Measurements from ENCODE around the gene GRPEL2. TPM values are rescaled to one million over a fixed set of nuclear protein-coding genes. Genes with fewer than 3 reads are reported as not detected.

Gene GRPEL2
- total and polyA plus RNA-seq, 4 donors = 6.6 to 20.2 (median 16.0) TPM

DNA sequence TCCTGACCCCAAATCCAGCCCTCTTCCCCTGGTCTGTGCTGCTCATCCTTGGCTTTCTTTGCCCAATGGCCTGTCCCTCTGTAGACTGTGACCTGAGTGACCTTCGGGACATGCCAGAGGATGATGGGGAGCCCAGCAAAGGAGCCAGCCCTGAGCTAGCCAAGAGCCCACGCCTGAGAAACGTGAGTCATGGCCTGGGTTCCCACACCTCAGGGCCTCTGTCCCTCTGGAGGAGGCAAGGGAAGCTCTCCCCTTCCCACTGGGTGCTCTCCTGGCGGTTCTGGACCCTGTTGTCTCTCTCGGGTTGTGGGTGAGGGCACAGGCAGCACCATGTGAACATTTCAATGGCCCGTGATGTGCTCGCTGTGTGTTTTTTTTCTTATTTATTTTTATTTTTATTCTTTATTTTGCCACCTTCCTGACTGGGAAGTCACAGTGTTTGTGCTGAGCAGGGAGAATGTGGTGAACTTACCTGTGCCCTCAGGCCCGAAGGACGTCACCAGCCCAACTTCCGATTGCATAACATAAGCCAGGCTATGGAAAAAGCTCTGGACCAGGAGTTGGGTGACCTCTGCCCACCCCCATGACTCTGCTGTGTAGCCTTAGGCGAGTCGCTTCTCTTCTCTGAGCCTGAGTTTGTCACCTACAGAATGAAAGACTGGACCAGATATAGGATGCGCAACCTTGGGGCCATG lies 44.1 kb upstream of the GRPEL2 start:
- 91 to 96% methylated on average over 13 of the region's 13 CpGs for WGBS, 2 donors
- no peaks in the 10 kb centered on the region for H3K9me3 ChIP-seq (ENCODE audit: control insufficient read depth in 4 of 4, insufficient read depth in 3 of 4, low read length in 3 of 4)
- H3K9ac ChIP-seq (ENCODE audit: insufficient read depth in 1 of 2, low read length in 2 of 2) = no peak overlapping the region
- H3K4me3 ChIP-seq = no peak overlapping the region
- H3K4me1 ChIP-seq (ENCODE audit: control insufficient read depth in 5 of 5, insufficient read depth in 5 of 5, low read length in 5 of 5) = peaks cover 0 to 24% (median 21%) of the 10 kb centered on the region in 5 donors
- TF ChIP-seq, protein P1, sequence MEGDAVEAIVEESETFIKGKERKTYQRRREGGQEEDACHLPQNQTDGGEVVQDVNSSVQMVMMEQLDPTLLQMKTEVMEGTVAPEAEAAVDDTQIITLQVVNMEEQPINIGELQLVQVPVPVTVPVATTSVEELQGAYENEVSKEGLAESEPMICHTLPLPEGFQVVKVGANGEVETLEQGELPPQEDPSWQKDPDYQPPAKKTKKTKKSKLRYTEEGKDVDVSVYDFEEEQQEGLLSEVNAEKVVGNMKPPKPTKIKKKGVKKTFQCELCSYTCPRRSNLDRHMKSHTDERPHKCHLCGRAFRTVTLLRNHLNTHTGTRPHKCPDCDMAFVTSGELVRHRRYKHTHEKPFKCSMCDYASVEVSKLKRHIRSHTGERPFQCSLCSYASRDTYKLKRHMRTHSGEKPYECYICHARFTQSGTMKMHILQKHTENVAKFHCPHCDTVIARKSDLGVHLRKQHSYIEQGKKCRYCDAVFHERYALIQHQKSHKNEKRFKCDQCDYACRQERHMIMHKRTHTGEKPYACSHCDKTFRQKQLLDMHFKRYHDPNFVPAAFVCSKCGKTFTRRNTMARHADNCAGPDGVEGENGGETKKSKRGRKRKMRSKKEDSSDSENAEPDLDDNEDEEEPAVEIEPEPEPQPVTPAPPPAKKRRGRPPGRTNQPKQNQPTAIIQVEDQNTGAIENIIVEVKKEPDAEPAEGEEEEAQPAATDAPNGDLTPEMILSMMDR (IDR thresholded peaks at IDR 0.05; ENCODE audit: control extremely low read depth, extremely low read depth) = no peak
- peaks cover 0 to 3% (median 0%) of the 10 kb centered on the region in 4 donors for H3K36me3 ChIP-seq (ENCODE audit: control insufficient read depth in 4 of 4, insufficient read depth in 4 of 4, low read length in 4 of 4)
- DNase-seq (no peak), ATAC-seq (ENCODE audit: insufficient read depth, low FRiP score) (no peak)
- H3K27ac ChIP-seq (ENCODE audit: low read depth in 1 of 2, low read length in 1 of 2) = peak overlapping the region; percentile 39 to 70
- H3K27me3 ChIP-seq (ENCODE audit: control insufficient read depth in 3 of 3, insufficient read depth in 3 of 3, low read length in 2 of 3) = no peaks in the 10 kb centered on the region

DNA sequence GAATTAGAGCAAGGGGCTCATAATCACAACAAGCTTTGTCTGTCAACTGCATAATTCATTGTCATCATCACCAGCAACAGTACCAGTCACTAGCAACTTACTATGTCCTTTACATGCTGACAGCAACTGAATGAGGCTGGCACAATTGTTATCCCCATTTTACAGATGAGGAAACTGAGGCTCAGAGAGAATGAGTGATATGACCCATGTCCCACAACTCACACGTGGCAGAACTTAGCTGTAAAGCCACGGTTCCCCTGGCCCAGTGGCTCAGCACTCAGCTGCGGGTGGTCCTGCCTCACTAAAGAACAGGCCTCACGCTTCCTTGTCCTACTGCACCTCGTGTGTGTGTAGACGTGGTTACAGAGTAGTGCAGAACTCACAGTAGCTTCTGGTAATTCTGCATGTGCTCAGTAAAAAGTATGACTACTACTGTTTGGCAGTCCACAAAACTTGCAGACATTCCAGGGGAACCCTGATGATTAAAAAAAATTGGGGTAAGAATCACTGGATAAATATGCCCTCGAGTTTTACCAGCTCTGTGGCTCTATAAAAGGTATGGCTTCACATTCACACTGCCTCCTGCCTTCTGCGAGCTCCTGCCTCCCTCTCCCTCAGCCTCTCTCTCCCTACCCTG lies 43.4 kb upstream of the GRPEL2 start:
- Histone ChIP-seq H3K27me3 (ENCODE audit: control insufficient read depth in 3 of 3, insufficient read depth in 3 of 3, low read length in 2 of 3) (no peaks in the 10 kb centered on the region), H3K27ac (ENCODE audit: low read depth in 1 of 2, low read length in 1 of 2) (peak overlapping the region; percentile 33 to 34), H3K4me3 (no peak overlapping the region), H3K9ac (ENCODE audit: insufficient read depth in 1 of 2, low read length in 2 of 2) (no peak overlapping the region), H3K9me3 (ENCODE audit: control insufficient read depth in 4 of 4, insufficient read depth in 3 of 4, low read length in 3 of 4) (no peaks in the 10 kb centered on the region), H3K4me1 (ENCODE audit: control insufficient read depth in 5 of 5, insufficient read depth in 5 of 5, low read length in 5 of 5) (peaks cover 0 to 24% (median 17%) of the 10 kb centered on the region in 5 donors), H3K36me3 (ENCODE audit: control insufficient read depth in 4 of 4, insufficient read depth in 4 of 4, low read length in 4 of 4) (peaks cover 0 to 3% (median 0%) of the 10 kb centered on the region in 4 donors)
- 81 to 83% methylated on average over 8 of the region's 8 CpGs for WGBS, 2 donors
- ATAC-seq (ENCODE audit: insufficient read depth, low FRiP score) (no peak), DNase-seq (no peak)
- TF ChIP-seq, protein P1 (IDR thresholded peaks at IDR 0.05; ENCODE audit: control extremely low read depth, extremely low read depth) = no peak

DNA sequence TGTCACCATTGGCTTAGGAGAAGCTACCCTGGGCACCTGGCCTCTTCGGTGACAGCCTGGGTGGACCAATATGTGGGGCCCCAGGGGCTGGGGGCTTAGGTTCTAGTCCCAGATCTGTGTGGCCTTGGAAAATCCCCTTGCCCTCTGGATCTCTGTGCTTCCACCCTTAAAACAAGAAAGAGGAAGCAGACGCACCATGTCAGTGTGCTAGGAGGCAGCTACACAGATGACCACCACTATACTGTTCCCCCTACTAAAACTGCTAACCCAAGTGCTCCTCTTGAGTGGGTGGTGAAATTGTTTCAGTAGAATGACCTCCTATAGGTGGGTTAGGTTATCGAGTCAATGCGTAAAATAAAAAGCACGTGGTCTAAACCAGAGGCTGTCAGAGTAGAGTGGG lies 42.7 kb upstream of the GRPEL2 start:
- H3K27me3 ChIP-seq (ENCODE audit: control insufficient read depth in 3 of 3, insufficient read depth in 3 of 3, low read length in 2 of 3) = no peaks in the 10 kb centered on the region
- H3K27ac ChIP-seq (ENCODE audit: low read depth in 1 of 2, low read length in 1 of 2) = no peak overlapping the region
- H3K4me3 ChIP-seq = no peak overlapping the region
- WGBS, 2 donors = 84 to 88% methylated on average over 5 of the region's 5 CpGs
- TF ChIP-seq, protein P1 (IDR thresholded peaks at IDR 0.05; ENCODE audit: control extremely low read depth, extremely low read depth) = no peak
- no peaks in the 10 kb centered on the region for H3K9me3 ChIP-seq (ENCODE audit: control insufficient read depth in 4 of 4, insufficient read depth in 3 of 4, low read length in 3 of 4)
- peaks cover 0 to 23% (median 17%) of the 10 kb centered on the region in 5 donors for H3K4me1 ChIP-seq (ENCODE audit: control insufficient read depth in 5 of 5, insufficient read depth in 5 of 5, low read length in 5 of 5)
- no peak for DNase-seq
- ATAC-seq (ENCODE audit: insufficient read depth, low FRiP score) = no peak
- H3K9ac ChIP-seq (ENCODE audit: insufficient read depth in 1 of 2, low read length in 2 of 2) = no peak overlapping the region
- peaks cover 0 to 3% (median 0%) of the 10 kb centered on the region in 4 donors for H3K36me3 ChIP-seq (ENCODE audit: control insufficient read depth in 4 of 4, insufficient read depth in 4 of 4, low read length in 4 of 4)

All from lung (tissue), 12 donors.